ENCODE results near the gene ARL6IP1.

- no peak for TF ChIP-seq CTCF (IDR thresholded peaks at IDR 0.05; ENCODE audit: insufficient read depth, low read length, poor library complexity, severe bottlenecking)
- TF ChIP-seq EZH2phosphoT487 (conservative IDR thresholded peaks at IDR 0.05; ENCODE audit: low read length) = no peak
Measured at GRCh38 chr16:18800775-18801144, 589 bp downstream of the ARL6IP1 start.

Data from SU-DHL-6 (cell line).